ACHN (cell line): ENCODE data around the gene ATP9B.

Source experiments
- DNase-seq: peaks from one replicate; pipeline ENCODE4 v3.0.0-alpha.2; 2015
- in situ Hi-C: cut with HindIII; loops from 2 replicates; pipeline ENCODE4 v1.10.0; 2017; ENCODE audit warnings: low sequenced_read_pairs, low pct_ligation_motif_present, low pct_unique_long_range_greater_than_20kb

ATP9B gene

GRCh38 chr18:79329786-79330185, 260.6 kb downstream of the ATP9B start:
- in situ Hi-C loops: no loop called here
- DNase-seq: no peak

- DNase-seq: no peak
- in situ Hi-C loops: no loop called here
Measured at GRCh38 chr18:79332646-79333045, 263.5 kb downstream of the ATP9B start.

DNA sequence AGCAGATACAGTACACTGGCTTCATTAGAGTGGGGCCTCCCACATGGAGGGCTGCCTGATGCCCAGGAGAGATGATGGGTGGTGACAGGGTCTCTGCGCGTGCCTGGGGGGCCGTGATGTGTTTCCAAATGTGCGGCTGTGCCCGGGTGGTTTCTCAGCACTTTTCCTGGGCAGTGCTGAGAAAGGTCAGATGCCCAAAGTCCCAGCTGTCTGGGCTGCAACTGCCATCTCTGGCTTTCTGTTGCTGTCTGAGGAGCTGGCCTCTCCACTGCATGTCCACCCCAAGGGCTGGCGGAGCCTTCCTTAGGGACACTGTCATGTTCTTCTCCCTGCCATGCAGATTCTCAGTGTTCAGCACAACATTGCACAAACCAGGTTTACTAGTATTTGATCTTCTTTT, 263.9 kb downstream of the ATP9B start:
- in situ Hi-C loops: no loop called here
- no peak for DNase-seq

DNA sequence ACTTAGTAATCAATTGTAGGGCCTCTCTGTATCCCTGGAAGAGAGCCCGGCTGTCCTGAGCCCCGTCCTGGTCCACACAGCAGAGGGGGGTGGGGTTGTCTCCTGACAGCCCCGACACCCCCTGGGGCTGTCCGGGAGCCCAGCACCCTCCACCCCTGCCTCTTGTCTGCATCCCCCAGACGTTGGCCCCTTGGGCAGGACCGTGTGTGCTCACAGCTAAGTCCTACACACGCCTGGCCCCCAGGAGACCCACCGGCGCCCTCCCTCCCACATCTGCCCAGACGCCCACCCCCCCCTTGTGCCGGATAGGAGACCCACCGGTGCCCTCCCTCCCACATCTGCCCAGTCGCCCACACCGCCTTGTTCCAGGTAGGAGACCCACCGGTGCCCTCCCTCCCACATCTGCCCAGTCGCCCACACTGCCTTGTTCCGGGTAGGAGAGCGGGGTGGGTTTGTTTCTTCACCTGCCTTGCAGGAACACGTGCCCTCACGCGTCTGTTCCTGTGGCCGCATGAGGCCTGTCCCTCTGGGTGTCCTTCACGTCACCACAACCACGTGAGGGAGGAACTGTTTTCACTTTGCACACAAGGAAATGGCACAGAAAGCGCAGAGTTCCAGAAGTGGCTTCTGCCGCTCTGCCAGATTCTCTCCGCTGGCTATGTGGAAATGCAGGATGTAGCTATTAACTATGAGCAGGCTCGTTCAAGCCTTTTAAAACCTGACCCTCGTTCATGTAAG, 265.5 kb downstream of the ATP9B start:
- DNase-seq: no peak
- in situ Hi-C loops: no loop called here

DNA sequence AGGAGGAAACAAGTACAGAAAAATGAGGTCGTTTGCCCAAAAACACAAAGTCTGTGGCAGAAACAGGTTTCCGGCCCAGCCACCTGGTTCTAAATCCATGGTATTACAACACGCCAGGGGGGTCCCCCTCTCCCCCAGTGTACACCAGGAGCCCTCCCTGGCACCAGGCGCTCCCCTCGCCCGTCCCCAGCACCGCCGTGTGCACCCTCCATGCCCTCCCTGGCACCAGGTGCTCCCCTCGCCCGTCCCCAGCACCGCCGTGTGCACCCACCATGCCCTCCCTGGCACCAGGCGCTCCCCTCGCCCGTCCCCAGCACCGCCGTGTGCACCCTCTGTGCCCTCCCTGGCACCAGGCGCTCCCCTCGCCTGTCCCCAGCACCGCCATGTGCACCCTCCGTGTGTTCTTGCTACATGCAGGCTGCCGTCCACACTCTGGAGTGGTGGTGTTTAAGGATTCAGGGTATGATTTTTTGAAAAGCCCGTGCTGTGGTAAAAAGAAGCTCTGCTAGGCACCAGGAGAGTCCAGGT, 266.7 kb downstream of the ATP9B start:
- DNase-seq: no peak
- in situ Hi-C loops: no loop called here

DNA sequence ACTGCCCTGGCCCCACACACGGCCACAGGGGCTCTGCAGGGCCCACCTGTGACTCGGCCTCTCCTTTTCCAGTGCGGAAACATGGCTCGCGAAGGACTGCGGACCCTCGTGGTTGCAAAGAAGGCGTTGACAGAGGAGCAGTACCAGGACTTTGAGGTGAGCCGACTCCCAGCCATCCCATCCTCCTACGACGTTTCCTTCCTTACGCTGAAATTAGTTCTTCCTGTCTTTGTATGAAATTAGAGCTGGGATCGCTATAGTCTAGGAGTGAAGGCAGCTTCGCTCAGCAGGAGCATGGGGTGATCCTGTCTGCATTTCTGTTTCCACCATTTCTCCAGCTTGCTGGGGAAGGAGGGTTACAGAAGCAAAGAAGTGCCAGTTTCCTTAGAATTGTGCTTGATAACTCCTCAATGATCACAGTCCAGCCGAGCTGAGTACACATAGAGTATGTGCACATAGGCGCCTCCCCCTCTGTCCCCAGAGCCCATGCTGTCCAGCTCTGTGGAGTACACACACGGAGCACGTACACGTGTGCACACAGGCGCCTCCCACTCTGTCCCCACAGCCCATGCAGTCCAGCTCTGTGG, 267.5 kb downstream of the ATP9B start:
- in situ Hi-C loops: no loop called here
- DNase-seq: no peak

- DNase-seq: no peak
- in situ Hi-C loops: no loop called here
Measured at GRCh38 chr18:79337184-79337583, 268.0 kb downstream of the ATP9B start.

- in situ Hi-C loops: no loop called here
- no peak for DNase-seq
Measured at GRCh38 chr18:79337620-79338019, 268.4 kb downstream of the ATP9B start.

GRCh38 chr18:79339094-79339908, 270.1 kb downstream of the ATP9B start:
- in situ Hi-C loops: no loop called here
- no peak for DNase-seq

DNA sequence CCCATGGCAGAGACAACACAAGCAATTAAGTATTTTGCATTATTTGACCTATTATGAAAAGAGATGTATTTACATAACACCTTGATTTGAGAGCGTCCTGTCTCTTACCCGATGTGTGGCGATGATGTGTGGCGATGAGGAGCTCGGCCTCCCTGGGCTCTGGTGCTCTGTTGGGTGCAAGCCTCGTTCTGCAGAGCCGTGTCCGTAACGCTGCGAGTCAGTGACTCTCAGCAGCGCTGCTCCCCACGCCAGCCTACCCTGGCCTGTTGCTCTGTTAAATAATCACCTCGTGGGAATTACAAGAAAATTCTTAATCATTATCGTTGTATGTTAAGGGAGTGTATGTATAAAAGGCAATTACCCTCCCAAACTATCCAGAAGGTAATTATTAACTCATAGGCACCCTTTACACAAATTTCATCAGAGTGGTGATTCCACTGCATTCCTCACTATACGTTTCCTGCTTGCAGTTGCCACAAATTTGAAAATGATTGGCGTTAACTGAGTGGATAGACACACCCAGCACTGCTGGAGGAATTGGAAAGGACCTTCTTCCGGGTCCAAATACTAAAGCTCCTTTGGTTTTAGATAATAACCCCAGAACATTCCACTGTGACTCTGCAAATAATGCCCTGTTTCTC, 274.5 kb downstream of the ATP9B start:
- peak; percentile 20 for DNase-seq
- in situ Hi-C loops: no loop called here

GRCh38 chr18:79344208-79344581, 275.0 kb downstream of the ATP9B start:
- DNase-seq: no peak
- in situ Hi-C loops: no loop called here

DNA sequence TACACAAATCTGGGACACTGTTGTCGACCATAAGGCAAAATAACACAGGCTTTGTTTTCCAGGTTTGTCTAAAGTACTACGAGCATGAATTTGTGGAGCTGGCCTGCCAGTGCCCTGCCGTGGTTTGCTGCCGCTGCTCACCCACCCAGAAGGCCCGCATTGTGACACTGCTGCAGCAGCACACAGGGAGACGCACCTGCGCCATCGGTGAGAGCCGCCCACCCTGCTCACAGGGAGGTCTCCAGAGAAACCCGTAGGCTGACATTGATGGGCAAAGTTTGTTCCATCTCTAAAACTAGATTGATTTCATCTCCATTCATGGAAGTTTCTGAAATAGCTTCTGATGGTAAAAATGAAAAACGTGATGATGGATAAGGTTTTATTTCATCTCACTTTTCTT, 276.2 kb downstream of the ATP9B start:
- in situ Hi-C loops: no loop called here
- DNase-seq: no peak

- no peak for DNase-seq
- in situ Hi-C loops: no loop called here
Measured at GRCh38 chr18:79345981-79346380, 276.8 kb downstream of the ATP9B start.

DNA sequence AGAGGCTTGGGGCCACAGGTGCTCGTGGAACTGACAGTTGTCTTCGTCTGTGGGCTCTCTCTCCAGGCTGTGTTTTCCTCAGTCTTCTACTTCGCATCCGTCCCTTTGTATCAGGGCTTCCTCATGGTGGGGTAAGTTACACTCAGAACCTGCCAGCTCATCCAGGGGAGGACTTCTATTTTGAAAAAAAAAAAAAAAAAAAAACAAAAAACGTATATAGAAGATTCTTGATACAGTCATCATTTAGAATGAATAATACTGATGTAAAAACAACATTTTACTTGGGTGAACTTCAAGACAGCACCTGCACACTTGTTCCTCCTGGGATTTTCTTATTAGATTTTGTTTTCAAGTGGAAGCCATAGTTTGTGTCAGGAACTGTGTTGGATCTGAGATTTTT, 278.9 kb downstream of the ATP9B start:
- in situ Hi-C loops: no loop called here
- no peak for DNase-seq

DNA sequence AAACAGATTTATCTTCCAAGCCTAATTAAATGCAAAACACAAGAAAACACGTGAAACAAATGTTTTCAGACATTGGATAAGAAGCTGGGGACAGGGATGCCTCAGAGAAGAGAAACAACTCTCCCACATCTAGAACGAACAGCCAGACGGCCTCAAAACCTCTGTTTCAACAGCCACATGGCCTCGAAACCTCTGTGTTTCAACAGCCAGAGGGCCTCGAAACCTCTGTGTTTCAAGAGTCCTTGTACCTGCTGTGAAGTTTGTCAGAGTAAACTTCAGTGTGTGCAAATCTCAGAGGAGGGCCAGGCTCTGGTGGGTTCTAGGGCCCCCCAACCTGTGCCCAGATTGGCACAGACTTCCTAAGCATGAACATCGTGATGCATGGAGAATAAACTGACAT, 283.2 kb downstream of the ATP9B start:
- DNase-seq: no peak

GRCh38 chr18:79353267-79353666, 284.1 kb downstream of the ATP9B start:
- in situ Hi-C loops: no loop called here
- peak; percentile 12 for DNase-seq

More for the DNA sequence above, 283.2 kb downstream of the ATP9B start:
- in situ Hi-C loops: no loop called here

- in situ Hi-C loops: no loop called here
- no peak for DNase-seq
Measured at GRCh38 chr18:79354350-79354749, 285.2 kb downstream of the ATP9B start.

GRCh38 chr18:79355433-79356335, 286.5 kb downstream of the ATP9B start:
- in situ Hi-C loops: no loop called here
- DNase-seq: no peak
